ENCODE data around the gene ZSCAN22.
A peak's percentile ranks its signal among the peaks of the same experiment; 100 is the strongest.
"Not testable (repeated sequence)": the region's sequence is repeated elsewhere in the genome, so short reads cannot be mapped to it uniquely, and the experiment has no call there.

Gene ZSCAN22

DNA sequence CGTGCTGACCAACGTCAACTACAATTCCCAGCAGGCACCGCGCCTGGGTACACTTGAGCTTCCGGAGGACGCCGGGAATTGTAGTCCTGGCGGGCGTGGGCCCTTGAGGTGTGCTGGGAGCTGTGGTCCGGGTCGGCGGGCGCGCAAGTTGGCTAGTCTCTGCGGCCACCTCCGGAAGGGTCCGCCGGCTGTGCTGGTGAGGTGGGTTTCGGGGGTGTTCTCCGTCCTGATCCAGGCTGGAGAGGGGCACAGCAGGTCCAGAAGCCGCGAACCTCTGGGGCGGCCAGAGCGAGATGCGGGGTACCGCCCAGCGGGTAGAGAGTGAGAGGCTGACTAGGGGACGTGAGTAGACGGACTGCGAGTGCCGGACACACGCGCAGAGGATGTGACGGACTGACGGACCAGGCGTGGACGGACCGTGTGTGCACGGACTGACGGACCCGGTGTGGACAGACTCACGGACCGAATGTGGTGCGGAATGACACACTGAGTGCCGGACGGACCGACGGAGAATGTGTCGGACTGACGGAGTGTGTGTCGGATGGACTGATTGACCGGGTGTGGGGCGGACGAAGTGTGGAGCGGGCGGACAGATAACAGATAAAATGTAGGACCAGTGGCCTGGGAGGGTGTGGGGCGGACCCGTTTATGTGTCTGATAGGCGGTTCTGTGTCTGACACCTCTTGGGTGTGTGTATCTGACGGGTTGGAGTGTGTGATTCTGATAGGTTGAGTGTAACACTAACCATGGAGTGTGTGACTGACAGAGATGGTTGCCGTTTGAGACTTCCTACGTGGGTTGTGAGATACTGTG, at the start of gene ZSCAN22:
TSS of gene ZSCAN22 (plus strand) at position 81 of the 813 bp plus-strand sequence. CDS start 7,809 bp downstream, outside the sequence.
- DNase-seq = peak; percentile 85

- DNase-seq = no peak
Measured at GRCh38 chr19:58277197-58277596, 49.6 kb upstream of the ZSCAN22 start.

- DNase-seq = no peak
Measured at GRCh38 chr19:58277748-58278540, 48.9 kb upstream of the ZSCAN22 start.

DNA sequence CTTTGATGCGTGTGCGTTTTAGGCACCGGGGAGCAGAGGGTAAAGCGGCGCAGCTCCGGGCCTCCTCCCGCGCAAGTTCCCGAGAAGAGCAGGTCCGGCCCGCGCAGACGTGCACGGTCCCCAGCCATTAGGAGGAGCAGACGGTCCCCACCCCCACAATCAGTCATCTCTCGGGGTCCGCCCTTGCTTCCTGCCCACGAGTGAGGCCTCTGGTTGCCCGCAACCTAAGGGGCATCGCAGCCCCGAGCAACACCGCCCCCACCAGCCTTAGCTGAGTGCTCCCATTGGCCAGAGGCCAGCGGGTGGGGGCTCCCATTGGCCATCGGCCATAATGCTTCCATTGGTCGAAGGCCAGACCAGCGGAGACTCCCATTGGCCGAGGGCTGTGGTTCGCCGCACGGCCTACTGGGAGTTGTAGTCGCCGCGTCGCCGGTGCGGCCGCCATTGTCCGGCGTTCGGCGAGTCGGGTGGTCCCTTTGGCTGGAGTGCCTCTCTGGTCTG, 48.2 kb upstream of the ZSCAN22 start, which contains the start of gene ZNF8:
TSS of gene ZNF8 (plus strand) at position 415 of the 501 bp plus-strand sequence. CDS start 127 bp downstream, outside the sequence.
- peak; percentile 92 for DNase-seq

DNA sequence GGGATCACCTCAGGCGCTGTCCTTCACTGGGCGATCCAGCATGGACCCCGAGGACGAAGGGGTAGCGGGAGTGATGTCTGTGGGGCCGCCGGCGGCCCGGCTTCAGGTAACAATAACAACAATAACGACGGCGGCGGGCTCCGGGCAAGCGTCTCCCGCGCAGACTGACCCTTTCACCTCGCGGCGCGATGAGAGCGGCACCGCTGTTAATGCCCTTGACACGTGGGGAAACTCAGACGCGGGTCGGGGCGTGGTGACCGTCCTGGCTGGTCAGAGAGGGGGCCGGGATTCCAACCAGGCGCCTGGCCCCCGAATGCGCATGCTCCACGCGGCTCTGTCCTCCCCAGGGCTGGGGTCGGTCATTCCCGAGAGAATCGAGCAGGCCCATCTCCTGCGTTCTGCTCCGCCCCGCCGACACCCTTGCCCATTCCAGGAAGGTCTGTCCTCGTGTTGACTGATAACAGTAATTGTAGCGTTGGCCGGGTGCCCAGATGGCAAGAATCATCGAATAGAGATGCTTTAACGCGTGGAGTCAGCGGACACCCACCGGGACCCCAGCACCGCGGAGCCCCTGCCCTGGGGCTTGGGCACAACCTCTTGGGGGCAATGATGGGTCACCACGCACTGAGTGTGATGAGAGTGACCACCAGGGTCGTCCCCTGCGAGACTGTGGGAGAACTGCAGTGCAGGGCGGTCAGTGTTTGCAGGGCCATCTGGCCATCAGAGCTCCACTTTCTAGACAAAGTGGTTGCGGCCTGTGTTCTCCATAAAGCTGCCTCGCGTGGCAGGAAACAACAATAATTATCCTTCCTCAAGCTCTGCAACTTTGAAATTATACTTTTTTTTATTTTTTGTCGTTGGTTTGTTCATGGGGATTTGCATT, 47.5 kb upstream of the ZSCAN22 start:
- DNase-seq = no peak

- DNase-seq = no peak
Measured at GRCh38 chr19:58279925-58280316, 46.9 kb upstream of the ZSCAN22 start.

DNA sequence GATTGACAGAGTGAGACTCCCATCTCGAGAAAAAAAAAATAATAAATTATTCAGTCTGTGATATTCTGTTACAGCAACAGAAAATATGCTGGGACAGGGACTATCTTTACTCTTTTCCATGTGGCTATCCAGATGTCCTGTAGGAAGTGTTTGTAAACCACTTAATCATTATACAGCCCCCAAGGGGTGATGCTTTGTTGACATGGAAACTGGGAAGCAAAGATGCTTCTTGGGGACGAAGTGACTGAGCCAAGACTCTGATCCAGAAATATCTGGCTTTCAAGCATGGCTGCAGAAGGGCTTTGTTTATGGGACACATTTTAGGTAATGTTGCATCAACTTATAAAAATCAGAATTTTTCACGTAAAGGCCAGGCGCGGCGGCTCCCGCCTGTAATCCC, 42.6 kb upstream of the ZSCAN22 start:
- DNase-seq = no peak

GRCh38 chr19:58291943-58292342, 34.9 kb upstream of the ZSCAN22 start:
- no peak for DNase-seq

- DNase-seq = no peak
Measured at GRCh38 chr19:58294743-58295374, 31.9 kb upstream of the ZSCAN22 start.

DNA sequence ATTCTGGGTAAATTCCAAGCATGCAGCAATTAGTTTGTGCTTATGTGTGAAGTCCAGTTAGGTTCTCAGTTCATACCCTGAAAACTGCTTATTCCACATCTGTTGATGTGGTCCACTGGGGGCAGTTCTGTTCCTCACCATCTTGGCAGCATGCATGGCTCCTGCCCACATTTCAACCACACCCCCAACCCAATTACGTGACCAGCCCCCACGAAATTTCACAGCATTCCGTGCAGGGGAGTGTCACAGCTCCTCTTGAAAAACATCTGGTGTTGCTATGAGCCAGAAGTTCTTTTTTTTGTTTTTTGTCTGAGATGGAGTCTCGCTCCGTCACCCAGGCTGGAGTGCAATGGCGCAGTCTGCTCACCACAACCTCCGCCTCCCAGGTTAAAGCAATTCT, 30.7 kb upstream of the ZSCAN22 start:
- DNase-seq = no peak

DNA sequence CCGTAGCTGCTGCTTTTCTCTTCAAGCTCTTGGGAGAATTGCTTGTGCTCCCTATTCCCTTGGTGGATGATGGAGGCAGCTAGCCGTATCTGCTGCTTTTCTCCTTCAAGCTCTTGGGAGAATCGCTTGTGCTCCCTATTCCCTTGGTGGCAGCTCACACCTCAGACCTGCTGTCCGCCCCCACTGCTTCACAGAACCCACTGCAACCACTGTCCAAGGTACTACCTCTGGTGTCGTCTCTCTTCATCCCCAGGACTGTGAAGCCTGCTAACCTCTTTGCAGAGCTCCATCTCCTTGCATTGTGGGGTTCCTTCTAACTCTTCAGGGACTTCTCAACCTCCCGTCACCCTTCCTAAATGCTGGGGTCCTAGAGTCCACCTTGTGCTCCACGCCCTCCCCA, 26.2 kb upstream of the ZSCAN22 start:
- DNase-seq = no peak

DNA sequence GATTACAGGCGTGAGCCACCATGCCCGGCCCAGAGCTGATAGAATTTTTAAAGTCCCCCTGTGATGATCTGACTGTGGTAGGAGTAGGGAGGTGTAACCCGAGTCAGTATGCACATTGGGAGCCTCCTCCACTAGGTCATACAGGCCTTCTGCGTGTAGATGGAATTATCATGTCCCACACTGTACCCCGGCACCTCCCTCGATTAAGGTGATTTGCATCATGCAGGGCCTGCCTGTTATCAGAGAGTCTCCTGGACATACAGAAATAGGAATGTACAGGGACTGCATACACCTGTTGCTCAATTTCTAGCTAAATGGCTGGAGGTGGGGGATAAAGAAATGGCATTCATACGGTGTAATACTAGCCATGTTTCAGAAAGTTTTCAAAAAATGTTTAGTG, 22.5 kb upstream of the ZSCAN22 start:
- DNase-seq = no peak

- DNase-seq = no peak
Measured at GRCh38 chr19:58304748-58305064, 22.1 kb upstream of the ZSCAN22 start.

- DNase-seq = peak; percentile 91
Measured at GRCh38 chr19:58305065-58305931, 21.5 kb upstream of the ZSCAN22 start, which contains the start of gene ERVK3-1. Gene ERVK3-1, plus strand, starts transcription at chr19:58305377. Its CDS starts 6,792 bp downstream, at chr19:58312169.

DNA sequence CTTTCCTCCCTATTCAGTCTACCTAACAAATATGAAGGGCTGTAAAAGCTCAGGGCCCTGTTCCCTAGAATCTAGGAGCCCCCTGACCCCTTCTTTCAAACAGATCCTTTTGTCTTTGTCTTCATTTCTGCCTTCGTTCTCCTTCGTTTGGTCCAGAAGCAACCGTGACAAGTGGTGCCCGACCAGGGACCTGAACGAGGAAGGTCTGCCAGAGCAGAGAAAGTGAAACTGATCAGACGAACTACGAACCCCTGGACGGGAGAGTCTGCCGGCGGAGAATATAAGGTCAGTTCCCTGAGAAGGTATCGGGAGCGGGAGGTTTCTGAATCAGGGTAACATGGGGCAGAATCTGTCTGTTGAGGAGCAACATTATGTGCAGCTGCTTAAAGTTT, 20.9 kb upstream of the ZSCAN22 start:
- DNase-seq = no peak

GRCh38 chr19:58307736-58308135, 19.1 kb upstream of the ZSCAN22 start:
- no peak for DNase-seq

DNA sequence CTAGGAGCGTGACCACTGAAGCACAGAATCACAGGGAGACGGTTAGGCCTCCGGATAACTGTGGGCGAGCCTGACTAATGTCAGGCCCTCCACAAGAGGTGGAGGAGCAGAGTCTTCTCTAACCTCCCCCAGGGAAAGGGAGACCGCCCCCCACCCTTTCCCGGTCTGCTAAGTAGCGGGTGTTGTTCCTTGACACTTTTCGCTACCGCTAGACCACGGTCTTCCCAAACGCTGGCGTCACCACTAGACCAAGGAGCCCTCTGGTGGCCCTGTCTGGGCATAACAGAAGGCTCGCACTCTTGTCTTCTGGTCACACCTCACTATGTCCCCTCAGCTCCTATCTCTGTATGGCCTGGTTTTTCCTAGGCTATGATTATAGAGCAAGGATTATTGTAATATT, 16.1 kb upstream of the ZSCAN22 start:
- DNase-seq = not testable (repeated sequence)

- no peak for DNase-seq
Measured at GRCh38 chr19:58311345-58311865, 15.4 kb upstream of the ZSCAN22 start.

GRCh38 chr19:58315580-58315979, 11.2 kb upstream of the ZSCAN22 start:
- no peak for DNase-seq

GRCh38 chr19:58317476-58318072, 9.2 kb upstream of the ZSCAN22 start:
- DNase-seq = no peak

DNA sequence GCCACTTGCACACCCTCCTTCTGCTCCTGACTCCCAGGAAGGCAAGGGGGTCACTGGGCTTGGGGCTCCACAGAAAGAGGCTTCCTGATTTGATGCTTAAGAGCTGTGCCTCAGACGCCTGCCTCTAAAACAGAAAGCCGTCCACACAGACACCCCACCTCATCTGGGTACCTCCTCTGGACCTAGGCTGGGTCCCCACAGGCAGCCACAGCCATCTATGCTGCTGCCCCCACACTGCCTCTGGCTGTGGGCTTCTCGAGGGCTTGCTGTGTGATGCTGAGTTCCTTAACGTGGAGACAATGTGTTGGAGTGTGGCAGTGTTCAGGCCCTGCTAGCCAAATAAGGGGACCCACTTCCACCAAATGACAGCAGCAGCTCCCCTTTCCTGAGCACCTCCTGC, 8.5 kb upstream of the ZSCAN22 start:
- DNase-seq = no peak

All from NCI-H524 treated with DMSO at 0.1 percent for 48 hours (cell line).